Measurements from ENCODE around the gene GALNT18. TPM values are rescaled to one million over a fixed set of nuclear protein-coding genes. Genes with fewer than 3 reads are reported as not detected.

GALNT18 gene
- total and polyA plus RNA-seq, 2 of the 4 experiments (the other 2 are of a cell fraction): 9.5 to 11.3 TPM

DNA sequence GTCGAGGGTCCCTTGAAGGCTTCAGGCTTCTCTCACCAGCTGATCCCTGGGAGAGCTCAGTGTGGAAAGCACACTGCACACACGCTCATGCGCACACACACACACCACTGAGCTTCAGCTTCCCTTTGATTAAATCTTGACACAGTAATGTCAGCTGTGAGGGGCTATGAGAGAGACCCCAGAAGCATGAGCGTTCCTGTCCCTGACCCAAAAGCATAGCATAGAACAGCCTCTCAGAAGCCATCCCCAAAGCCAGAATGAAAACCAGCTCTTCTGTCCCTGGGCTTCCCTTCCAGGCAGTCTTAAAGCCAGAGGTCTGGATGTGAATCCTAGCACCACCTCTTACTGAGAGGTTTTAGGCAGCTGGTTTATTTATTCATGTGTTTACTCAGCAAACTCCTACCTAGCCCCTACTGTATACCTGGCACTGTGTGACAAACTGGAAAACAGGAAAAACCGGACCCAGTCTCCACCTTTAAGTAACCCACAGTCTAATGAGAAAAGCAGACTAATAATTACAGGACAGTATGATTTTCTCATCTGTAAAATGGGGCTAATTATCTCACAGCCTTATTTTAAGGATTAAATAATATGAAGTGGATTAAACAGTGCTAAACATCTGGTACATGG, 15.9 kb downstream of the GALNT18 start:
- no peak overlapping the region for H3K27ac ChIP-seq (ENCODE audit: insufficient read depth, low read length)
- no peak overlapping the region for H4K5ac ChIP-seq (ENCODE audit: low read depth, low read length)
- H4K91ac ChIP-seq (ENCODE audit: insufficient read depth, low read depth, low read length): no peak overlapping the region
- peaks cover 2% of the 10 kb centered on the region; the same call in 1 of the 2 replicates for H3K4me1 ChIP-seq (ENCODE audit: control insufficient read depth, insufficient read depth, low read length)
- no peak overlapping the region for H3K9ac ChIP-seq (ENCODE audit: low read depth, low read length)
- H3K4me2 ChIP-seq (ENCODE audit: low read depth, low read length): no peak overlapping the region
- no peak overlapping the region for H2AK5ac ChIP-seq (ENCODE audit: low read depth, low read length)
- POLR2A ChIA-PET (ENCODE audit: unreplicated experiment): no interaction called here
- no peaks in the 10 kb centered on the region for H3K9me1 ChIP-seq (ENCODE audit: insufficient read depth, low read length)
- no peak overlapping the region for H3K14ac ChIP-seq (replicated peaks; ENCODE audit: low read depth, low read length)
- TF ChIP-seq NFE2L2 (IDR thresholded peaks at IDR 0.05; ENCODE audit: low read depth, low read length): no peak
- TF ChIP-seq RAD21 (IDR thresholded peaks at IDR 0.05; ENCODE audit: low read length): no peak
- TF ChIP-seq, protein P1, sequence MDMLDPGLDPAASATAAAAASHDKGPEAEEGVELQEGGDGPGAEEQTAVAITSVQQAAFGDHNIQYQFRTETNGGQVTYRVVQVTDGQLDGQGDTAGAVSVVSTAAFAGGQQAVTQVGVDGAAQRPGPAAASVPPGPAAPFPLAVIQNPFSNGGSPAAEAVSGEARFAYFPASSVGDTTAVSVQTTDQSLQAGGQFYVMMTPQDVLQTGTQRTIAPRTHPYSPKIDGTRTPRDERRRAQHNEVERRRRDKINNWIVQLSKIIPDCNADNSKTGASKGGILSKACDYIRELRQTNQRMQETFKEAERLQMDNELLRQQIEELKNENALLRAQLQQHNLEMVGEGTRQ (IDR thresholded peaks at IDR 0.05; ENCODE audit: low read depth, low read length): no peak
- no peak for TF ChIP-seq SMC3 (IDR thresholded peaks at IDR 0.05; ENCODE audit: low read depth, low read length)
- TF ChIP-seq CTCF (conservative IDR thresholded peaks at IDR 0.05; ENCODE audit: low read depth, low read length): no peak
- TF ChIP-seq ELK1 (IDR thresholded peaks at IDR 0.05; ENCODE audit: borderline replicate concordance, low read depth, low read length): no peak
- no peak for TF ChIP-seq MAFK (IDR thresholded peaks at IDR 0.05; ENCODE audit: low read depth, low read length)
- no peak for TF ChIP-seq MXI1 (IDR thresholded peaks at IDR 0.05; ENCODE audit: borderline replicate concordance, low read depth, low read length)
- TF ChIP-seq BHLHE40 (IDR thresholded peaks at IDR 0.05; ENCODE audit: low read depth, low read length): no peak
- H3K18ac ChIP-seq (ENCODE audit: low read depth, low read length): no peak overlapping the region
- no peaks in the 10 kb centered on the region for H3K27me3 ChIP-seq (ENCODE audit: control insufficient read depth, insufficient read depth, low read length)
- no peak overlapping the region for H2BK120ac ChIP-seq (ENCODE audit: low read depth, low read length)
- H4K8ac ChIP-seq (ENCODE audit: low read depth in 2 of 2, low read length in 2 of 2): no peak overlapping the region
- H2BK15ac ChIP-seq (ENCODE audit: low read depth, low read length): no peak overlapping the region
- intact Hi-C loops (cut with micrococcal nuclease) (no loop called here), dilution Hi-C loops (cut with HindIII; ENCODE audit: low sequenced_read_pairs, unreplicated experiment) (no loop called here), in situ Hi-C loops (cut with MboI; ENCODE audit: low sequenced_read_pairs) (no loop called here)
- H3K9me3 ChIP-seq (ENCODE audit: control insufficient read depth, insufficient read depth, low read length): no peaks in the 10 kb centered on the region
- no peak overlapping the region for H3K56ac ChIP-seq (ENCODE audit: extremely low read depth, insufficient read depth, low read length)
- no peak for ATAC-seq (ENCODE audit: low read depth)
- WGBS, 2 experiments (ENCODE audit: extremely low coverage in 2 of 2, insufficient read length in 1 of 2): no CpG with 5 or more reads among the region's 5 CpGs
- DNase-seq: no peak
- 0 out of 4 replicates have a peak, but pooled peaks cover 0 to 2% of the 10 kb centered on the region in 2 experiments for H3K79me1 ChIP-seq (ENCODE audit: low read depth in 1 of 2, low read length in 2 of 2)
- BruUV-seq (replicated peaks): no TSS peak
- H3K36me3 ChIP-seq (ENCODE audit: control insufficient read depth, insufficient read depth, low read length): no peaks in the 10 kb centered on the region
- H2AK9ac ChIP-seq (replicated peaks; ENCODE audit: low read depth, low read length, poor library complexity): no peak overlapping the region
- H3K4ac ChIP-seq (ENCODE audit: low read depth, low read length): no peak overlapping the region
- no peaks in the 10 kb centered on the region for H4K20me1 ChIP-seq (ENCODE audit: insufficient read depth, low read length)
- no peak overlapping the region for H2BK5ac ChIP-seq (ENCODE audit: low read depth, low read length, poor library complexity, severe bottlenecking)
- no peak overlapping the region for H3K23ac ChIP-seq (ENCODE audit: low read depth, low read length)
- H2AFZ ChIP-seq (replicated peaks; ENCODE audit: low read length, poor library complexity): no peak overlapping the region
- CTCF ChIA-PET: no interaction called here
- no peak overlapping the region for H3K4me3 ChIP-seq (ENCODE audit: insufficient read depth, low read depth, low read length)
- H2BK20ac ChIP-seq (ENCODE audit: low read depth, low read length): no peak overlapping the region

All from IMR-90 (cell line).